HepG2 (cell line): ENCODE data around the gene MSRB3. TPM values are rescaled to one million over a fixed set of nuclear protein-coding genes. Genes with fewer than 3 reads are reported as not detected.

Source experiments
- ATAC-seq: fragments of 200-7000 bp; cut with Tn5 transposase; 3 replicates; pipeline ENCODE4 v1.9.1; 2020; ENCODE audit warnings: mild to moderate bottlenecking, moderate library complexity
- BruUV-seq: library from RNA; stranded (reverse); fragments of 400-500 nt; replicated peaks from 2 replicates; lab custom pipeline; 2021; lab: Mats Ljungman, UMichigan
- CTCF ChIA-PET: fragments of 300-600 bp; formaldehyde crosslinking; extraction: SDS; loops from one replicate; lab custom pipeline; 2021; ENCODE audit warnings: low total read pairs, inconsistent platforms, low intra/inter-chr PET ratio; lab: Yijun Ruan, JAX
- POLR2A ChIA-PET: fragments of 350-600 bp; sonication (Branson Sonifier 250); formaldehyde crosslinking; loops from one replicate; lab custom pipeline; 2020; ENCODE audit warnings: antibody characterized with exemption, inconsistent platforms; lab: Yijun Ruan, JAX
- DNase-seq: peaks from one replicate; pipeline ENCODE4 v3.0.0-alpha.2; 2015; ENCODE audit warnings: low spot score
- FAIRE-seq: peaks from 3 replicates; lab custom pipeline; 2011; peaks lifted over from hg19 to GRCh38; lab: Jason Lieb, UNC
- H2AFZ ChIP-seq: one replicate; pipeline ENCODE4 v1.6.1; 2011; ENCODE audit warnings: low read length, inconsistent platforms
- H3K27ac ChIP-seq: fragments of 300-600 bp; 3 replicates; pipeline ENCODE4 v1.8.0; 2011; ENCODE audit warnings: mixed run types, mild to moderate bottlenecking, mixed read lengths, low read length, inconsistent platforms; ENCODE audit not compliant: insufficient read depth; ENCODE audit errors: extremely low read length
- H3K27me3 ChIP-seq, 2 experiments: fragments of 200-600 bp in 1 of 2; 2 replicates in 1 of 2; 3 replicates in 1 of 2; pipeline versions ENCODE4 v1.6.0 to v1.8.0; 2011; ENCODE audit warnings: low read length in 2 of 2, mild to moderate bottlenecking in 2 of 2, moderate library complexity in 2 of 2, inconsistent platforms in 1 of 2; ENCODE audit not compliant: insufficient read depth in 2 of 2, control insufficient read depth in 1 of 2
- H3K36me3 ChIP-seq, 2 experiments: fragments of 200-600 bp in 1 of 2; replicated peaks in 1 of 2; 2 replicates in 1 of 2; 3 replicates in 1 of 2; pipeline versions ENCODE4 v1.5.1 to v1.8.0; 2011; ENCODE audit warnings: low read length in 2 of 2, inconsistent platforms in 1 of 2; ENCODE audit not compliant: insufficient read depth in 2 of 2, control insufficient read depth in 1 of 2
- H3K4me1 ChIP-seq: 2 replicates; pipeline ENCODE4 v1.5.1; 2012; ENCODE audit warnings: low read length, inconsistent platforms; ENCODE audit not compliant: insufficient read depth
- H3K4me2 ChIP-seq: 2 replicates; pipeline ENCODE4 v1.6.0; 2011; ENCODE audit warnings: low read depth, low read length, inconsistent platforms
- H3K4me3 ChIP-seq, 3 experiments: fragments of 200-600 bp in 1 of 3; sonication (generic), shearing (Covaris generic) in 1 of 3; replicated peaks in 1 of 3; 2 replicates each; pipeline ENCODE4 v1.5.1; 2011 to 2016; ENCODE audit warnings: low read length in 3 of 3, inconsistent platforms in 2 of 3, low read depth in 2 of 3, mild to moderate bottlenecking in 2 of 3, control low read depth in 1 of 3, mixed read lengths in 1 of 3; ENCODE audit not compliant: insufficient read depth in 1 of 3
- H3K79me2 ChIP-seq: one replicate; pipeline ENCODE4 v1.6.1; 2011; ENCODE audit warnings: low read length, inconsistent platforms; ENCODE audit not compliant: insufficient read depth
- H3K9ac ChIP-seq: 2 replicates; pipeline ENCODE4 v1.6.0; 2011; ENCODE audit warnings: mild to moderate bottlenecking, low read depth, low read length, inconsistent platforms; ENCODE audit not compliant: insufficient read depth
- H3K9me3 ChIP-seq: 2 replicates; pipeline ENCODE4 v1.5.1; 2012; ENCODE audit warnings: mild to moderate bottlenecking, low read length
- H4K20me1 ChIP-seq: 2 replicates; pipeline ENCODE4 v1.6.0; 2011; ENCODE audit warnings: inconsistent platforms, mild to moderate bottlenecking, low read length, moderate library complexity; ENCODE audit not compliant: insufficient read depth
- IRF9 ChIP-seq: sonication (generic); formaldehyde crosslinking; IDR thresholded peaks from 2 replicates; pipeline ENCODE4 v1.8.0; 2022; ENCODE audit warnings: missing genetic modification reagents, mild to moderate bottlenecking, borderline replicate concordance
- JUNB ChIP-seq: sonication (generic); formaldehyde crosslinking; IDR thresholded peaks from 2 replicates; pipeline ENCODE4 v1.8.0; 2022; ENCODE audit warnings: missing genetic modification reagents, mild to moderate bottlenecking, borderline replicate concordance
- PRDM4 ChIP-seq: sonication (generic); formaldehyde crosslinking; IDR thresholded peaks from 2 replicates; pipeline ENCODE4 v1.9.0; 2021; ENCODE audit warnings: missing genetic modification reagents, borderline replicate concordance
- ZNF777 ChIP-seq: sonication (generic); formaldehyde crosslinking; IDR thresholded peaks from 2 replicates; pipeline ENCODE4 v1.4.0; 2020; ENCODE audit warnings: missing genetic modification reagents
- ZSCAN22 ChIP-seq: sonication (generic); formaldehyde crosslinking; IDR thresholded peaks from 2 replicates; pipeline ENCODE4 v1.4.0; 2020; ENCODE audit warnings: mild to moderate bottlenecking, missing genetic modification reagents
- WGBS: methylation state at CpG from one replicate; pipeline ENCODE4 v1.1.6; 2017; ENCODE audit warnings: low lambda C conversion rate; 5-methylcytosine and 5-hydroxymethylcytosine counted together
- in situ Hi-C: cut with HindIII; loops from 2 replicates; pipeline ENCODE4 v1.10.0; 2017; ENCODE audit warnings: low pct_unique_long_range_greater_than_20kb; ENCODE audit not compliant: extremely low pct_ligation_motif_present
- intact Hi-C: fragments of 100-400 bp; cut with micrococcal nuclease; formaldehyde crosslinking; loops from one replicate; pipeline ENCODE4 v1.10.0; 2022; ENCODE audit not compliant: unreplicated experiment
- polyA plus RNA-seq, 8 experiments: library from polyadenylated mRNA; depleted of rRNA in 3 of 8; stranded (reverse) in 7 of 8; unstranded in 1 of 8; fragments of >200 nt; fragmentation: Illumina TruSeq in 4 of 8; extraction: Trizol in 4 of 8; gene quantifications; 2 replicates each; pipeline versions ENCODE4 v1.2.1 to v1.2.3, GENCODE V29; 2011 to 2016; ENCODE audit warnings: low read depth in 4 of 8, missing spikeins in 1 of 8, mixed read lengths in 1 of 8; ENCODE audit not compliant: insufficient read depth in 1 of 8
- total RNA-seq, 5 experiments: library from RNA; depleted of rRNA; stranded (reverse); fragments of >200 nt; fragmentation: Illumina TruSeq; extraction: Trizol; gene quantifications; 2 replicates each; pipeline ENCODE4 v1.2.3, GENCODE V29; 2016; ENCODE audit warnings: low read depth in 1 of 5

Gene MSRB3
- total and polyA plus RNA-seq, 2 of the 13 experiments (the other 11 are each of a cell fraction or from before 2014, with no cell fraction given) = 1.5 to 1.9 TPM

GRCh38 chr12:65446901-65447300 is 168.4 kb downstream of the MSRB3 start:
- H3K9ac ChIP-seq = no peak overlapping the region
- BruUV-seq = no TSS peak

More at GRCh38 chr12:65446901-65447300, 168.4 kb downstream of the MSRB3 start:
- FAIRE-seq (no peak), DNase-seq (no peak), ATAC-seq (no peak)
- intact Hi-C loops = loop anchor here (1.0 kb wide), 1 partner anchor 11 kb away; no protein-coding TSS in a partner anchor
- Histone ChIP-seq H3K27ac (no peak overlapping the region), H3K9me3 (no peaks in the 10 kb centered on the region), H3K4me1 (no peaks in the 10 kb centered on the region), H3K79me2 (no peaks in the 10 kb centered on the region), H4K20me1 (no peaks in the 10 kb centered on the region), H2AFZ (no peak overlapping the region), H3K4me3 (no peak overlapping the region), H3K36me3 (no peaks in the 10 kb centered on the region), H3K27me3 (no peaks in the 10 kb centered on the region), H3K4me2 (no peak overlapping the region)
- ChIA-PET POLR2A (no interaction called here), CTCF (no interaction called here)
- no peak for TF ChIP-seq PRDM4 (CRISPR knock-in tag)
- no peak for TF ChIP-seq ZSCAN22 (CRISPR knock-in tag)
- TF ChIP-seq JUNB (CRISPR knock-in tag) = no peak
- TF ChIP-seq ZNF777 = no peak
- no peak for TF ChIP-seq IRF9 (CRISPR knock-in tag)
- in situ Hi-C loops = no loop called here
- WGBS = 40% methylated on average over 1 of the region's 1 CpG
